ENCODE results near the gene DLX1.

GRCh38 chr2:172100935-172101820, 15.9 kb downstream of the DLX1 start:
- TF ChIP-seq CTCF (conservative IDR thresholded peaks at IDR 0.05 in 1 of 2, IDR thresholded peaks at IDR 0.05 in 1 of 2; ENCODE audit: low read depth in 1 of 2, low read length in 2 of 2) = no peak
- peak; percentile 78 for TF ChIP-seq EZH2 (IDR thresholded peaks at IDR 0.05; ENCODE audit: low read length, missing control alignments)

Data from fibroblast of lung (primary cell).